Right atrium auricular region (tissue), 2 donors: Measurements from ENCODE around the gene TPD52L2. TPM values are rescaled to one million over a fixed set of nuclear protein-coding genes. Genes with fewer than 3 reads are reported as not detected.

Source experiments
- DNase-seq: peaks from one replicate; pipeline ENCODE4 v3.0.0-alpha.2; 2019; ENCODE audit warnings: low spot score
- H3K27ac ChIP-seq, 2 donors: fragments of 200-600 bp; sonication (generic); 1 replicate in 1 of 2; 2 replicates in 1 of 2; pipeline ENCODE4 v1.5.1; 2016 to 2019
- H3K27me3 ChIP-seq, 2 donors: fragments of 200-600 bp; sonication (generic); one replicate each; pipeline versions ENCODE4 v1.5.1 to v1.6.0; 2017 to 2019
- H3K36me3 ChIP-seq: fragments of 200-600 bp; sonication (generic); one replicate; pipeline ENCODE4 v1.5.1; 2016
- H3K4me1 ChIP-seq, 2 donors: fragments of 200-600 bp; sonication (generic); one replicate each; pipeline versions ENCODE4 v1.5.1 to v1.6.0; 2017 to 2019
- H3K4me3 ChIP-seq, 2 donors: fragments of 200-600 bp; sonication (generic); 1 replicate in 1 of 2; 2 replicates in 1 of 2; pipeline ENCODE4 v1.5.1; 2017 to 2019; ENCODE audit warnings: mild to moderate bottlenecking in 1 of 2, moderate library complexity in 1 of 2
- H3K9me3 ChIP-seq, 2 donors: fragments of 200-600 bp; sonication (generic); one replicate each; pipeline ENCODE4 v1.5.1; 2019
- total RNA-seq, 2 donors: library from RNA; depleted of rRNA; stranded (reverse); fragments of >200 nt; gene quantifications; one replicate each; pipeline ENCODE4 v1.1.0, GENCODE V29; 2016
- TF ChIP-seq, protein P1 (sequence below), 2 donors: fragments of 200-600 bp; sonication (generic); IDR thresholded peaks; one replicate each; pipeline ENCODE4 v1.5.1; 2019; ENCODE audit warnings: antibody characterized with exemption in 2 of 2

TPD52L2 gene
- total RNA-seq, 2 donors from 2014 or later: 80.6 to 84.0 TPM

DNA sequence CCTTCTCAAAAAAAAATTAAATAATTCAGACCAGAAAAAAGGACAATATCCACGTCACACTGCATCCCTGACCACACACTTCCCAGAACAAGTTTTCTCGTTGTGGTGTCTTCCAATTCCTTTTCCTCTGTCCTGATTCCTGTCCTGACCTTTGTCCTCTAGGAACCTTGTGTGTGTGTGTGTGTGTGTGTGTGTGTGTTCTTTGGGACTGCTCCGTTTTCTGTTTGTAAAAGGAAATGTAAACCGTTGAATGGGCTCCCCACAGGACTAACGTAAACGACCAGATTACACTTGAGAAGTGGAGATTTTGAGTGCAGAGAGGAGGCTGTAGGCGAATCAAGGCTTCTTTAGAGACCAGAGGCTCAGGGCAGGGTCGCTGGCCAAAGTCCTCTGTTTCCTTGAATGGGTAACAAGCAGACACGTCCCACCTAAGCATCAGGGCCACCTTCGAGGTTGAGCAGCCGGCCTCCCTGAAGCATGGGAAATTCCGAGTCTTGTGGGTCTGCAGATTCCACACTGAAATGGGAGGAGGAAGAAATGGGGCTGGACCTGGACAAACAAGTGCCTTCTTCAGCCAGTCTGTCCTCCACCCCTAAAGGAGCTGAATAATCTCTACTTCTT lies 41.3 kb upstream of the TPD52L2 start:
- no peaks in the 10 kb centered on the region for H3K9me3 ChIP-seq
- peaks cover 0 to 61% of the 10 kb centered on the region in 2 donors for H3K4me1 ChIP-seq
- H3K4me3 ChIP-seq: no peak overlapping the region
- H3K36me3 ChIP-seq: no peaks in the 10 kb centered on the region
- no peak for DNase-seq
- TF ChIP-seq, protein P1, sequence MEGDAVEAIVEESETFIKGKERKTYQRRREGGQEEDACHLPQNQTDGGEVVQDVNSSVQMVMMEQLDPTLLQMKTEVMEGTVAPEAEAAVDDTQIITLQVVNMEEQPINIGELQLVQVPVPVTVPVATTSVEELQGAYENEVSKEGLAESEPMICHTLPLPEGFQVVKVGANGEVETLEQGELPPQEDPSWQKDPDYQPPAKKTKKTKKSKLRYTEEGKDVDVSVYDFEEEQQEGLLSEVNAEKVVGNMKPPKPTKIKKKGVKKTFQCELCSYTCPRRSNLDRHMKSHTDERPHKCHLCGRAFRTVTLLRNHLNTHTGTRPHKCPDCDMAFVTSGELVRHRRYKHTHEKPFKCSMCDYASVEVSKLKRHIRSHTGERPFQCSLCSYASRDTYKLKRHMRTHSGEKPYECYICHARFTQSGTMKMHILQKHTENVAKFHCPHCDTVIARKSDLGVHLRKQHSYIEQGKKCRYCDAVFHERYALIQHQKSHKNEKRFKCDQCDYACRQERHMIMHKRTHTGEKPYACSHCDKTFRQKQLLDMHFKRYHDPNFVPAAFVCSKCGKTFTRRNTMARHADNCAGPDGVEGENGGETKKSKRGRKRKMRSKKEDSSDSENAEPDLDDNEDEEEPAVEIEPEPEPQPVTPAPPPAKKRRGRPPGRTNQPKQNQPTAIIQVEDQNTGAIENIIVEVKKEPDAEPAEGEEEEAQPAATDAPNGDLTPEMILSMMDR (IDR thresholded peaks at IDR 0.05): no peak
- H3K27me3 ChIP-seq: no peaks in the 10 kb centered on the region
- H3K27ac ChIP-seq: no peak overlapping the region

DNA sequence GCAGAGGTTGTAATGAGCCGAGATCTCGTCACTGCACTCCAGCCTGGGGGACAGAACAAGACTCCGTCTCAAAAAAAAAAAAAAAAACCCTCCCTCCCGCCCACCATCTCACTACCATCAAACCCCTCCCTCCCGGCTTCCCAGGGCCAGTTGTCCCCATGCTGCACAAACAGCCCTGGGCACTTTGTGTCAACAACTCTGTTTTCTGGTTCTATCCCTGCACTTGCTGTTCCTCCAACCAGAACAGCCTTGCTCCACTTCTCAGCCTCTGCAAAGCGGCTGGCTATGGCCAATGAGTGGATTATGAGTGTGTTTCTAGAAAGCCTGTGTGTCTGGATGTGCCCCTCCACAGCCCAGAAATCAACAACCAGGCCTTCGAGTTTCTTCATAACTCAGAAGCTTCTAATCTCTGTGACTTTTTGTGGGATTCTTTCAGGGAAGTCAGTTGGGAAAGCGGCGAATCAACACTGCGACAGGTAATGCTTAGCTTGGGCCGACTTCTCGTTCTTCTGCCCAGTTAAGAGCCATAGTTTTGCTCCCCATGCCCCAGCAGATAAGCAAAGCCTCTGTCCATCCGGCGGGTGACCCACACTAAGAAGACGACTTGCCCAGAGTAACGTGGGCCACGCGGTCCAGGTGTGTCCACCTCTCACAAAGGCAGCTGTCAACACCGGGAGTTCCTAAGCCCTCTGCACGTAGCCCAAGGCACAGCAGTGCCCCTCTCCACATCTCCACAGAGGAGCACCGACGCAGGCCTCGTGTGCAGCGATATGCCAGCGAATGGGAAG lies 39.5 kb upstream of the TPD52L2 start:
- H3K4me1 ChIP-seq: peaks cover 0 to 62% of the 10 kb centered on the region in 2 donors
- TF ChIP-seq, protein P1 (IDR thresholded peaks at IDR 0.05): no peak
- DNase-seq: no peak
- H3K9me3 ChIP-seq: no peaks in the 10 kb centered on the region
- no peaks in the 10 kb centered on the region for H3K27me3 ChIP-seq
- H3K27ac ChIP-seq: no peak overlapping the region
- H3K36me3 ChIP-seq: no peaks in the 10 kb centered on the region
- H3K4me3 ChIP-seq: no peak overlapping the region

DNA sequence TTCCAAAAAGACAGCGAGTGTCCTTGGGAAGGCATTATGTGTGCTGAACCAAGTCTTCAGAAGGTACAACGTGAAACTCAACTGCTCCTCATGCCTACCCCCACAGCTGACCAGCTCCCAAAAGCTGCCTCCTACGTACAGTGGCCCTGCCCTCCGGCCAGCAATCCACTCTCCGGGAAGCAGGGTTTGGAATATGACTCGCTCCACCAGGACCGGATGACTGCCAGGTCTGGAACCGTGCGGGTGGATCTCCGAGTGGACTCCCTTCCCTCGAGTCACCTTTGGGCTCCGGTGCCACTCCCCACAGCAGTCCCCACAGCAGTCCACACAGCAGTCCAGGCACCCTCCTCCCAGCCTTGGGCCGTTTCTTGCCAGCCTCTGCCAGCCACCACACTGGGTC lies 38.3 kb upstream of the TPD52L2 start:
- Histone ChIP-seq H3K27me3 (no peaks in the 10 kb centered on the region), H3K4me1 (peaks cover 0 to 59% of the 10 kb centered on the region in 2 donors), H3K9me3 (no peaks in the 10 kb centered on the region), H3K36me3 (no peaks in the 10 kb centered on the region), H3K4me3 (no peak overlapping the region), H3K27ac (peak overlapping the region; percentile 16 to 23)
- no peak for DNase-seq
- TF ChIP-seq, protein P1 (IDR thresholded peaks at IDR 0.05): no peak

DNA sequence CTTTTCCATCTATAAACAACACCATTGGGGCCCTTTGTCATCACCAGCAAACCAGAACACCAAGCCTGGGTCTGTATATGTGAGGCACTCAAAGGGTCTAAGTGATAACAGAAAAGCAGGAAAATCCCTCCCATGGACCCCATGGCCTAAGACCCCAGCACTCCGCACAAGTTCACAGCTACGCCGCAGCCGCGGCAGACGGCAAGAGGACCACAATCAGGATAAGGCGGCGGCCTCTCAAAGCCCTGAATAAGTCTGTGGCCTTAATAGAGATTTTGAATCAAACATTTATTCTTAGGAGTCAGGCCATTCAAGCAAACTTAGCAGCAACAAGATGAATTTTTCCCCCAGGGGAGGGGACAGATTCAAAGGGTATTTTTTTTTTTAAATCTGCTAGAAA lies 36.9 kb upstream of the TPD52L2 start:
- Histone ChIP-seq H3K9me3 (no peaks in the 10 kb centered on the region), H3K4me1 (peaks cover 0 to 59% of the 10 kb centered on the region in 2 donors), H3K36me3 (no peaks in the 10 kb centered on the region), H3K27me3 (no peaks in the 10 kb centered on the region), H3K4me3 (peak overlapping the region in 1 of 2 donors; percentile 81), H3K27ac (no peak overlapping the region)
- TF ChIP-seq, protein P1 (IDR thresholded peaks at IDR 0.05): no peak
- no peak for DNase-seq

DNA sequence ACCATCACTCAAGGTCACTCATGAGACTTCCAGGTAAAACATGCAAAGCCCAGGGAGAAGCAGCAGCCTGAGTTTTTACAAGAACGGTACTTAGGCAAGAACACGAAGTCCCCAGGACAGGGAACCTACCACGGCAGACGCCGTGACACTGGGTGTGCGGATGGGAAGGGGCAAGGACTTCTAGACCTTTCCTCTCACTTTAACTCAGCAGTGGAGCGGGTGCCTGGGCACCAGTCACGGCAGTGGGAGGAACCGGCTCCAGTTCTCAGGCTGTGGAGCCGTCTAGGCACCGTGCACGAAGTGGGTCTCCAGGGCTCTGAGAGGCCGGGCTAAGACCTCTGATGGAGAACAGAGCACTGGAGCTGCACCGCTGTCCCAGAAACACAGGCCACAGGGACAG lies 36.5 kb upstream of the TPD52L2 start:
- DNase-seq: no peak
- Histone ChIP-seq H3K4me1 (peaks cover 0 to 60% of the 10 kb centered on the region in 2 donors), H3K27ac (peak overlapping the region; percentile 21 to 72), H3K36me3 (no peaks in the 10 kb centered on the region), H3K27me3 (no peaks in the 10 kb centered on the region), H3K4me3 (peak overlapping the region in 1 of 2 donors; percentile 81), H3K9me3 (no peaks in the 10 kb centered on the region)
- TF ChIP-seq, protein P1 (IDR thresholded peaks at IDR 0.05): no peak
